SIG-M5 treated with dmso at 0.1 percent for 504 hours (cell line): ENCODE results near the gene PSMD2.

ENCODE experiments used
- DNase-seq: peaks from one replicate; lab custom pipeline; 2025; ENCODE audit not compliant: unreplicated experiment; lab: John Stamatoyannopoulos, UW

Gene PSMD2

GRCh38 chr3:184315871-184316661 is 17.0 kb downstream of the PSMD2 start:
- peak; percentile 24 for DNase-seq

- DNase-seq, result no peak
Measured at GRCh38 chr3:184316792-184317191, 17.8 kb downstream of the PSMD2 start.

- DNase-seq, result no peak
Measured at GRCh38 chr3:184317201-184317600, 18.2 kb downstream of the PSMD2 start.

- DNase-seq, result peak; percentile 77
Measured at GRCh38 chr3:184320104-184320445, 21.0 kb downstream of the PSMD2 start.

- no peak for DNase-seq
Measured at GRCh38 chr3:184321666-184322065, 22.6 kb downstream of the PSMD2 start.

- DNase-seq, result peak; percentile 89
Measured at GRCh38 chr3:184322731-184323487, 23.9 kb downstream of the PSMD2 start.

- no peak for DNase-seq
Measured at GRCh38 chr3:184323696-184324095, 24.7 kb downstream of the PSMD2 start.

- no peak for DNase-seq
Measured at GRCh38 chr3:184325269-184325668, 26.2 kb downstream of the PSMD2 start.

GRCh38 chr3:184325715-184326369 is 26.8 kb downstream of the PSMD2 start:
- DNase-seq, result no peak

- DNase-seq, result no peak
Measured at GRCh38 chr3:184327171-184327570, 28.1 kb downstream of the PSMD2 start.

- DNase-seq, result no peak
Measured at GRCh38 chr3:184328516-184328915, 29.5 kb downstream of the PSMD2 start.

- no peak for DNase-seq
Measured at GRCh38 chr3:184332370-184333090, 33.5 kb downstream of the PSMD2 start.

- DNase-seq, result no peak
Measured at GRCh38 chr3:184333190-184333589, 34.1 kb downstream of the PSMD2 start.

GRCh38 chr3:184333700-184334099 is 34.7 kb downstream of the PSMD2 start:
- DNase-seq, result no peak

- peak; percentile 38 for DNase-seq
Measured at GRCh38 chr3:184334470-184335158, 35.6 kb downstream of the PSMD2 start.

GRCh38 chr3:184335291-184335660 is 36.2 kb downstream of the PSMD2 start:
- no peak for DNase-seq

GRCh38 chr3:184335661-184336546 is 36.9 kb downstream of the PSMD2 start:
- DNase-seq, result peak; percentile 45

GRCh38 chr3:184336547-184337398 is 37.7 kb downstream of the PSMD2 start:
- DNase-seq, result no peak

GRCh38 chr3:184337399-184337714 is 38.3 kb downstream of the PSMD2 start, which contains the start of gene FAM131A:
Gene FAM131A (plus strand): TSS chr3:184337600. CDS start chr3:184337631, 31 bp downstream.
- no peak for DNase-seq
